Central memory CD8-positive, alpha-beta T cell (primary cell): ENCODE measurements around the gene UMOD.

Experiments used
- ATAC-seq: fragments of 150-1000 bp; cut with Tn5 transposase; replicated peaks from 2 replicates; pipeline ENCODE4 v1.10.0; 2022; ENCODE audit warnings: mild to moderate bottlenecking, moderate FRiP score, moderate number of reproducible peaks; ENCODE audit not compliant: poor library complexity, severe bottlenecking; ENCODE audit errors: extremely low read depth
- DNase-seq, 2 donors: peaks; one replicate each; pipeline ENCODE4 v3.0.0; 2021; ENCODE audit warnings: low spot score in 2 of 2
- H3K27ac Mint-ChIP-seq: one replicate; pipeline ENCODE4 v1.8.0; 2022; ENCODE audit warnings: low read depth, mild to moderate bottlenecking, moderate library complexity, mixed read lengths
- H3K27me3 Mint-ChIP-seq: one replicate; pipeline ENCODE4 v1.8.0; 2022; ENCODE audit warnings: mixed read lengths
- H3K36me3 Mint-ChIP-seq: one replicate; pipeline ENCODE4 v1.8.0; 2022; ENCODE audit warnings: mild to moderate bottlenecking, moderate library complexity, mixed read lengths; ENCODE audit not compliant: insufficient read depth
- H3K4me1 Mint-ChIP-seq: one replicate; pipeline ENCODE4 v1.8.0; 2022; ENCODE audit warnings: mixed read lengths
- H3K4me3 Mint-ChIP-seq: one replicate; pipeline ENCODE4 v1.8.0; 2022; ENCODE audit warnings: mild to moderate bottlenecking, moderate library complexity, mixed read lengths
- H3K9me3 Mint-ChIP-seq: one replicate; pipeline ENCODE4 v1.8.0; 2022; ENCODE audit warnings: mixed read lengths

Gene UMOD

DNA sequence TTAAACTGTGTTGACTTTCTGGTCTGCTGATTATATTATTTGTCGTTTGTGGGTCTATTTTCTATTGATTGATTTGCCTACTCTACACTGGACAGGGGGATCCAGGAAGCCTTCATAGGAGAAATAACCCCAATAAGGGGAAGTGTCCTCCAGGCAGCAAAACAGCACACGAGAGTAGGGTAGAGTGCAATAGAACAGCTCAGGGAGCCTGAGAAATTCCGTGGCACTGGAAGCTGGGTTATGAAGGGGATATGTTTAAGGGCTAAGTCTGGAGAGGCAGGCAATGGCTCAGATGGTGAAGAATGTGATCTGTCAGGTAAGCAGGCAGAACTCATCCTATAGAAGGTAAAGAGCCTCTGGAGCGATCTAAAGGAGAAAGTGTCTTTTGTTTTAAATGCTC lies 46.1 kb downstream of the UMOD start:
- Mint-ChIP-seq H3K27ac (no peak overlapping the region), H3K27me3 (peaks cover 10% of the 10 kb centered on the region), H3K36me3 (no peaks in the 10 kb centered on the region), H3K4me1 (no peaks in the 10 kb centered on the region), H3K4me3 (no peak overlapping the region), H3K9me3 (peaks cover 5% of the 10 kb centered on the region)
- DNase-seq (no peak), ATAC-seq (no peak)

DNA sequence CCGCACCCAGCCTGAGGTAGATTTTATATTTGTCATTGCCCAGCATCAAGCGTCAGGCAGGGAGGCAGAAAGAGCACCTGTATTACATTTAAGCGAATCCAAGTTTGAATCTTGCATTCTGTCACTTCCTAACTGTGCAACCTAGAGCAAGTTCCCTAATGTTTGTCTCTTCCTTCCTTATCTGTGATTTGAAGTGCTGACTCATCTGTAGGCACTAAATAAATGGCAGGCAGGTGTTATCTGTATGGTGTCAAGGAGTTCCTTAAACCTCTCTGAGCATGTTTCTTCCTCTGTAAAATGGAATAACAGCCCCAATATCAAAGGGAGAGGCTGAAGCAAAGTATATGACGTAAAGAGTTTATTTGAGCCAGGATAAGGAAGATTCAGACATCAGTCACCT lies 49.5 kb downstream of the UMOD start:
- DNase-seq (no peak), ATAC-seq (no peak)
- Mint-ChIP-seq H3K4me3 (no peak overlapping the region), H3K9me3 (no peaks in the 10 kb centered on the region), H3K36me3 (no peaks in the 10 kb centered on the region), H3K4me1 (no peaks in the 10 kb centered on the region), H3K27ac (no peak overlapping the region), H3K27me3 (peaks cover 13% of the 10 kb centered on the region)

DNA sequence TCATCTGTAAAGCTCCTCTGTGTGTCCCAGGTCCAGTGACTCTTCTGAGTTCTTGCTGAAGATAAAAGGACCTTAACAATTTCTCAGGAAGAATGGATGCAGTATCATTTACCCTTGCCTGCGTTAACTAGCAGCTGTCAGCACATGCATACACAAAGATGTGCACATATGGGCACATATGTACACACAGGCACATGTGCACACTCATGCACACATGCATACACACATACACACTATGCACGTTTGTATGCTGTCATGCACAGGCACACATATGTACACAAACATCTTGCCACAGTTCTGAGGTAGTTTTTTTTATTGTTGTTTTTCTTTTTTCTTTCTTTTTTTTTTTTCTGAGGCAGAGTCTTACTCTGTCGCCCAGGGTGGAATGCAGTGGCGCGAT lies 50.1 kb downstream of the UMOD start:
- Mint-ChIP-seq H3K27ac (no peak overlapping the region), H3K27me3 (peaks cover 13% of the 10 kb centered on the region), H3K4me3 (no peak overlapping the region), H3K9me3 (no peaks in the 10 kb centered on the region), H3K4me1 (no peaks in the 10 kb centered on the region), H3K36me3 (no peaks in the 10 kb centered on the region)
- no peak for DNase-seq
- ATAC-seq, result no peak

DNA sequence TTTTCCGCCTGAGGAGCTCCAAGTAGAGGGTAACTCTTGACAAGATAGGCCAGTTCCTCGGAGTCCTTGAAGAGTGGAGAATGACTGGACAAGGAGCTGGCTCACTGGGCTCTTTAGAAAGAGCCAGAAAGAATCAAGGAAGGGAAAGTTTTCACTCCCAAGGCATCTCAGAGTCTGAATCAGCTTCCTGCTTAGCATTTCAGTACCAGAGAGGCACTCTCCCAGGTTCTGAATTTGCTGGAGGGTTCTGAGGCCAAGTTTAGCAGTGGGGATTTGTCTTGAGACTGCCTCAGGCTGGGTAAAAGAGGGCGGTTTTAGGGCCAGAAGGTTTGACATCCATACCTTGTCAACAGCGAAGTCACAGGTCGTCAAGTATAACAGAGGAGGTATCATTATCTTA lies 50.7 kb downstream of the UMOD start:
- H3K36me3 Mint-ChIP-seq, result no peaks in the 10 kb centered on the region
- H3K4me3 Mint-ChIP-seq, result no peak overlapping the region
- H3K27ac Mint-ChIP-seq, result no peak overlapping the region
- no peaks in the 10 kb centered on the region for H3K4me1 Mint-ChIP-seq
- H3K27me3 Mint-ChIP-seq, result peaks cover 13% of the 10 kb centered on the region
- H3K9me3 Mint-ChIP-seq, result no peaks in the 10 kb centered on the region
- DNase-seq, result no peak
- no peak for ATAC-seq

DNA sequence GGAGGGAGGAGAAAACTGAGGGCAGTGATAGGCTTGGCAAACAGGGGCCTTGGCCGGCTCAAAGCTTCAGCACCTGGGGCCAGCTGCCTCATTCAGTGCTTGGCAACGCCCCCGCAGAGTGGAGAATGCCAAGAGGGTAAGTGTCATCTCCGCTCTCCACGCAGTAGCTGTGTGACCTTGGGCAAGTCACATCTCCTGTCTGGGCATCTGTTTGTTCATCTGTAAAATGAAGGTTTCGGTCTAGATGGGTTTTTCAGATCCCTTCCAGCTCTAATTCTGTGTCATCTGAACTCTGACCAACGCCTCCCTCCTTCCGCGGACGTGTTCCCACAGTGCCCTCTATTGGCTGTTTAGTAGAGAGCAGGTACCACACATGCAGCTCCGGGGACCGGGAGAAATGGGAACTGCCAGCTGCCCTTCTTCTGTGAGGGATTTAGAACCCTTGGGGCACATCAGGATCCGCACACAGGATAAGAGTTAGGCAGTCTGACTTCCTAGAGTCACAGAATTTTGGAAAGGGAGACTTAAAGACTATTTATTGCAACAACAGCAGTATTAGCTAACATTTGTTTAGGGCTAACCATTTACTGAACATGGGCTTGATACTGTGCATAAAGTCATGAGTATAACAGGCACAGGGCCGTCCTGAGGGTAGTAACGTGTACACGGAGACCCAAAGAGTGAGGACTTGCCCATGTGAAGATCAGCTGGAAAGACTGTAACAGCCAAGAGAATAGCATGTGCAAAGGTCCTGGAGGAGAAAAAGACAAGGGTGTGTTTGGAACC lies 52.0 kb downstream of the UMOD start:
- no peaks in the 10 kb centered on the region for H3K36me3 Mint-ChIP-seq
- H3K9me3 Mint-ChIP-seq, result no peaks in the 10 kb centered on the region
- no peak for DNase-seq
- H3K27me3 Mint-ChIP-seq, result peaks cover 13% of the 10 kb centered on the region
- no peak for ATAC-seq
- H3K4me3 Mint-ChIP-seq, result no peak overlapping the region
- no peaks in the 10 kb centered on the region for H3K4me1 Mint-ChIP-seq
- no peak overlapping the region for H3K27ac Mint-ChIP-seq

DNA sequence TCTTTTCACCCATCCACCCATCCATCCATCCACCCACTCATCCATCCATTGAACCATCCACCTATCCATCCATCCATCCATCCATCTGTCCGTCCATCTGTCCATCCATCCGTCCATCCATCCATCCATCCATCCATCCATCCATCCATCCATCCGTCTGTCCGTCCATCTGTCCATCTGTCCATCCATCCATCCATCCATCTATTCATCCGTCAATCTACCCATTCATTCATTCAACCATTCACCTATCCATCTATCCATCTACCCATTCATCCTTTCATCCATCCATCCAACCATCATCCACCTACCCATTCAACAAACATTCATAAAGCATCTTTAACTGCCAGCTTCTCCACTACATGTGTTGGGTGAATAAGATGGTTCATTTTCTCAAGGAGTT lies 54.1 kb downstream of the UMOD start:
- H3K4me1 Mint-ChIP-seq, result no peaks in the 10 kb centered on the region
- DNase-seq (no peak), ATAC-seq (no peak)
- no peaks in the 10 kb centered on the region for H3K9me3 Mint-ChIP-seq
- H3K36me3 Mint-ChIP-seq, result no peaks in the 10 kb centered on the region
- H3K27ac Mint-ChIP-seq, result no peak overlapping the region
- no peak overlapping the region for H3K4me3 Mint-ChIP-seq
- peaks cover 13% of the 10 kb centered on the region for H3K27me3 Mint-ChIP-seq

DNA sequence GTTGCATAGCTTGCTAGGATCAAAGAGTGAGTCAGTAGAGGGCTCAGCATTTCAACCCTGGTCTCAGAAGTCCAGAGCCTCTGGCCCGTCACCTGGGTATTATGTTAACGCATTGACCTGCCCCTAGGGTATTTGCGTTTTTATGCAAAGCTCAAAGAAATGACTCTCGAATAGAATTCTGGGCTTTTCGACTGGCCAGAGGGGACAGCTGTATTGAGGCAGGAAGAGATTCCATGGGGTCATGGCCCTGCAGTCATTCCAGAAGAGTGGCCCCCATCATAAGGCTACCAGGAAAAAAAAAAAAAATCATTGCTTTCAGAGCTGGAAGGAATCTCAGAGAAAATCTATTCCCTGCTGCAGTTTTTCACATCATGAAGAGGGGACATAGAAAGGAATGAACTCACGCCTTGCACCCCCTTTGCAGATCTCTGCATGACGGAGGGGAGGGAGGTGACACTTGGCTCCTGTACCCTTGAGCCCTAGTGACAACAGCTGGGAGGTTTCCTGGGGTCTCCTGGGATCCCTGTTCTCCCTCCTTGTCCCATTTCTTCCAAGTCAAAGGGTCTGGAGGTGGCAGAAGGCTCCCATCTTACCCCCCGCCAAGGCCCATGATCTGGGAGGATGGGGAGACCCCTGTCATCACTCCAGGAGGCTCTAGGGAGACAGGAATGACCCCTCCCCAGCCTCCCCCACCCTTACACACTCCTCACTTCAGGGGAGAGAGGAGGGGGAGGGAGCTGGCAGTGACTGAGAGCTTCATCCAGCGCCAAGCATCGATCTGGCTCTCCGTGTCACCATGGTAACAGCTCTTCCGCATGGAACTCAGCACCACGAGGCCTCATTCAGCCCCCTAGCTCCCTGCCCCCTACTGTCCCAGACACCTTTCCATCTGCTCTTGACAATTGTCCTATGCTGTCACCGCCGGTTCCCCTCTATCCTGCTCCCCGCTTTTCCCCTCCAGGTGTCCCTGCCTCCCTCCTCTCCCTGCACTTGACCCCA lies 61.0 kb downstream of the UMOD start:
- H3K27me3 Mint-ChIP-seq, result peaks cover 11% of the 10 kb centered on the region
- ATAC-seq, result no peak
- H3K36me3 Mint-ChIP-seq, result peaks cover 2% of the 10 kb centered on the region
- no peaks in the 10 kb centered on the region for H3K4me1 Mint-ChIP-seq
- no peaks in the 10 kb centered on the region for H3K9me3 Mint-ChIP-seq
- DNase-seq, result no peak
- no peak overlapping the region for H3K4me3 Mint-ChIP-seq
- H3K27ac Mint-ChIP-seq, result no peak overlapping the region

DNA sequence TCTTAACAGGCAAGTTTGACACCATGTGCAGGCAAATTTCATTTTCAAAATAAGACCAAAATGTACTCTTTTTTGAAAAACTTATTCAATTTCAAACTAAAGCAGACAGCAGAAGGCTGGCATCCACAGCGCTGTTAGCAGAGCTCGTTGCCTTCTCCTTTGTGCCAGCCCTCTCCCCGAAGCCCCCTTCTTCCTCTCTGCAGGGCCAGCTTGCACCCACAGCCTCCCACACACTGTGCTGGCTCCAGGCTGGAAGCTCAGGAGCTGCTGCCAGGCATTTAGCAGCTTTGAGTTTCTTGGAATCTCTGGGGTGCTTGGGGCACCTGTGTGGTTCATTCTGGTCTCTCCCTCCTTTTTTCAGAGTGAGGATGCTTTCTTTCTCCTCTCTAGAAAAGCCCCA lies 62.9 kb downstream of the UMOD start:
- ATAC-seq (no peak), DNase-seq (no peak)
- H3K27ac Mint-ChIP-seq, result no peak overlapping the region
- H3K4me1 Mint-ChIP-seq, result no peaks in the 10 kb centered on the region
- H3K27me3 Mint-ChIP-seq, result peaks cover 11% of the 10 kb centered on the region
- H3K4me3 Mint-ChIP-seq, result no peak overlapping the region
- peaks cover 2% of the 10 kb centered on the region for H3K9me3 Mint-ChIP-seq
- H3K36me3 Mint-ChIP-seq, result peaks cover 2% of the 10 kb centered on the region

DNA sequence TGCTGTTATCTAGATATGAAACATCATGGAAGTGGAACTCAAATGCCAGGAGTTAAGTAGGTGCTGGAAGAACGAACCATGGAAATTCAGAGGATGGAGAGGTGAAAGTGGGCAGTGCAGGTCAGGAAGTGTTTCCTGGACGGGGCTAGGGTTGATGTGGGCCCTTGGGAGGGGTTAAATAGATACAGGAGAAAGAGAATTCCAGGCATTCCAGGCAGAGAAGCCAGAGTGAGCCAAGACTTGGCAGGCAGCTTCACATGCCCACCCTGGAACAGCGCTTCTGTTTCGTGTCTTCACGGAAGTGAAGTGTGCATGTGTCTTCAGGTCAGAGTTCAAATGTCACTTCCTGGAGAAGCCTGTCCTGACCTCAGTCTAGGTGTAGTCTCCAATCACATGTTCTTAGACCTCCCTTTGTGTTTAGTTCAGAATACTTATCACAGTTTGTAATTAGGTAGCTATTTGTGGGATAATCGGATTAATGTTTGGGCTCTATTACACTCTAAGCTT lies 66.5 kb downstream of the UMOD start:
- DNase-seq, result no peak
- peaks cover 9% of the 10 kb centered on the region for H3K9me3 Mint-ChIP-seq
- no peak overlapping the region for H3K4me3 Mint-ChIP-seq
- peaks cover 2% of the 10 kb centered on the region for H3K36me3 Mint-ChIP-seq
- peaks cover 9% of the 10 kb centered on the region for H3K27me3 Mint-ChIP-seq
- no peak overlapping the region for H3K27ac Mint-ChIP-seq
- no peaks in the 10 kb centered on the region for H3K4me1 Mint-ChIP-seq
- ATAC-seq, result no peak
